HCT116 (cell line): ENCODE data around the gene DCUN1D1. TPM values are rescaled to one million over a fixed set of nuclear protein-coding genes. Genes with fewer than 3 reads are reported as not detected.

Experiments used
- ATAC-seq: fragments of 200-7000 bp; cut with Tn5 transposase; 2 replicates; pipeline ENCODE4 v1.9.1; 2020; ENCODE audit warnings: mild to moderate bottlenecking, moderate library complexity
- BruUV-seq: library from RNA; stranded (reverse); fragments of 400-500 nt; replicated peaks from 2 replicates; lab custom pipeline; 2021; lab: Mats Ljungman, UMichigan
- CTCF ChIA-PET: fragments of 300-600 bp; sonication (Branson Sonifier 250); formaldehyde crosslinking; loops from one replicate; lab custom pipeline; 2021; ENCODE audit warnings: antibody characterized with exemption; lab: Charles Lee
- POLR2A ChIA-PET: fragments of 300-600, 350-600 bp; sonication (Branson Sonifier 250); formaldehyde crosslinking; loops from one replicate; lab custom pipeline; 2021; ENCODE audit warnings: antibody characterized with exemption; lab: Charles Lee
- RAD21 ChIA-PET, 2 experiments: fragments of 300-600 bp; sonication (Branson Sonifier 250); formaldehyde crosslinking; loops; one replicate each; lab custom pipeline; 2023; ENCODE audit warnings: low total read pairs in 2 of 2; ENCODE audit not compliant: uncharacterized antibody in 2 of 2, unreplicated experiment in 2 of 2, low non-redundant PET in 1 of 2; lab: Charles Lee
- DNase-seq: peaks from one replicate; pipeline ENCODE4 v3.0.0-alpha.2; 2010; ENCODE audit warnings: low read depth, low spot score
- H2AFZ ChIP-seq: fragments of 200-600 bp; shearing (Covaris generic), sonication (generic); 2 replicates; pipeline ENCODE4 v1.6.1; 2017; ENCODE audit warnings: low read depth, mixed run types, mixed read lengths, antibody characterized with exemption, low read length; ENCODE audit not compliant: poor library complexity, severe bottlenecking
- H3K27ac ChIP-seq: 2 replicates; pipeline ENCODE4 v1.5.1; 2012; ENCODE audit warnings: low read depth, low read length
- H3K27me3 ChIP-seq: fragments of 200-600 bp; sonication (generic); 2 replicates; pipeline ENCODE4 v1.6.1; 2016; ENCODE audit warnings: mixed run types, low read length, mixed read lengths; ENCODE audit not compliant: insufficient read depth
- H3K36me3 ChIP-seq, 2 experiments: fragments of 200-500 bp in 1 of 2; fragments of 200-600 bp in 1 of 2; sonication (Bioruptor generic) in 1 of 2; sonication (generic) in 1 of 2; 2 replicates each; pipeline versions ENCODE4 v1.5.1 to v1.6.1; 2014 to 2016; ENCODE audit warnings: low read length in 2 of 2, inconsistent platforms in 1 of 2, mixed read lengths in 1 of 2, mixed run types in 1 of 2; ENCODE audit not compliant: insufficient read depth in 2 of 2, control insufficient read depth in 1 of 2
- H3K4me1 ChIP-seq, 2 experiments: fragments of 200-600 bp in 1 of 2; sonication (generic) in 1 of 2; 2 replicates each; pipeline versions ENCODE4 v1.5.1 to v1.6.1; 2012 to 2017; ENCODE audit warnings: low read length in 2 of 2, inconsistent platforms in 1 of 2, mild to moderate bottlenecking in 1 of 2, mixed read lengths in 1 of 2, mixed run types in 1 of 2, moderate library complexity in 1 of 2; ENCODE audit not compliant: insufficient read depth in 2 of 2, control insufficient read depth in 1 of 2
- H3K4me2 ChIP-seq: fragments of 200-600 bp; sonication (generic); 2 replicates; pipeline ENCODE4 v1.6.1; 2017; ENCODE audit warnings: mixed run types, low read length, mixed read lengths
- H3K4me3 ChIP-seq, 2 experiments: fragments of 200-600 bp in 1 of 2; sonication (generic) in 1 of 2; replicated peaks in 1 of 2; 2 replicates each; pipeline ENCODE4 v1.5.1; 2011 to 2016; ENCODE audit warnings: low read length in 2 of 2, control low read depth in 1 of 2, low read depth in 1 of 2, mild to moderate bottlenecking in 1 of 2, mixed read lengths in 1 of 2, mixed run types in 1 of 2
- H3K79me2 ChIP-seq: fragments of 200-600 bp; sonication (generic); 2 replicates; pipeline ENCODE4 v1.6.1; 2017; ENCODE audit warnings: mild to moderate bottlenecking, mixed run types, low read length, moderate library complexity, mixed read lengths; ENCODE audit not compliant: insufficient read depth
- H3K9ac ChIP-seq: fragments of 200-600 bp; sonication (generic); 2 replicates; pipeline ENCODE4 v1.6.1; 2016; ENCODE audit warnings: low read length, mixed read lengths
- H3K9me2 ChIP-seq: fragments of 200-600 bp; sonication (generic), shearing (Covaris generic); 2 replicates; pipeline ENCODE4 v1.6.1; 2017; ENCODE audit warnings: mixed run types, mild to moderate bottlenecking, moderate library complexity; ENCODE audit not compliant: insufficient read depth
- H3K9me3 ChIP-seq, 2 experiments: fragments of 200-500 bp in 1 of 2; fragments of 200-600 bp in 1 of 2; sonication (Bioruptor generic) in 1 of 2; sonication (generic) in 1 of 2; 2 replicates each; pipeline ENCODE4 v1.6.1; 2014 to 2017; ENCODE audit warnings: low read length in 2 of 2, mixed read lengths in 2 of 2, inconsistent platforms in 1 of 2, low read depth in 1 of 2, mild to moderate bottlenecking in 1 of 2, mixed run types in 1 of 2, moderate library complexity in 1 of 2; ENCODE audit not compliant: control insufficient read depth in 1 of 2, insufficient read depth in 1 of 2
- H4K20me1 ChIP-seq: fragments of 200-600 bp; sonication (generic), shearing (Covaris generic); 2 replicates; pipeline ENCODE4 v1.6.1; 2017; ENCODE audit warnings: mixed run types, mild to moderate bottlenecking, moderate library complexity; ENCODE audit not compliant: insufficient read depth
- CEBPB ChIP-seq: IDR thresholded peaks from 2 replicates; pipeline ENCODE4 v1.6.1; 2012; ENCODE audit warnings: low read depth
- EGR1 ChIP-seq: IDR thresholded peaks from 2 replicates; pipeline ENCODE4 v1.6.1; 2012; ENCODE audit warnings: low read depth
- ELF1 ChIP-seq: IDR thresholded peaks from 2 replicates; pipeline ENCODE4 v1.6.1; 2012; ENCODE audit warnings: low read depth, borderline replicate concordance
- EZH2 ChIP-seq: fragments of 200-600 bp; sonication (generic); IDR thresholded peaks from 2 replicates; pipeline ENCODE4 v1.6.1; 2017; ENCODE audit warnings: antibody characterized with exemption, mixed run types
- FOSL1 ChIP-seq: IDR thresholded peaks from 2 replicates; pipeline ENCODE4 v1.6.1; 2012; ENCODE audit warnings: low read depth
- JUND ChIP-seq: IDR thresholded peaks from 2 replicates; pipeline ENCODE4 v1.6.1; 2012
- SP1 ChIP-seq: IDR thresholded peaks from 2 replicates; pipeline ENCODE4 v1.6.1; 2012; ENCODE audit warnings: low read depth
- SRF ChIP-seq: IDR thresholded peaks from 2 replicates; pipeline ENCODE4 v1.6.1; 2012; ENCODE audit warnings: low read depth
- YY1 ChIP-seq: IDR thresholded peaks from 2 replicates; pipeline ENCODE4 v1.6.1; 2011; ENCODE audit warnings: low read length, low read depth, moderate library complexity, mild to moderate bottlenecking; ENCODE audit not compliant: insufficient replicate concordance; ENCODE audit errors: extremely low read depth
- ZFX ChIP-seq: fragments of 450-650 bp; IDR thresholded peaks from 2 replicates; pipeline ENCODE4 v1.6.1; 2017
- ZNF274 ChIP-seq: fragments of 200-500 bp; sonication (Bioruptor generic); IDR thresholded peaks from 2 replicates; pipeline ENCODE4 v1.6.1; 2014; ENCODE audit warnings: mild to moderate bottlenecking, low read depth, low read length, inconsistent platforms
- intact Hi-C: fragments of 100-400 bp; cut with micrococcal nuclease; formaldehyde crosslinking; loops from 2 replicates; pipeline ENCODE4 v1.10.0; 2022
- total RNA-seq: library from RNA; stranded (reverse); gene quantifications from one replicate; pipeline ENCODE4 v1.2.1, GENCODE V29; 2021; ENCODE audit not compliant: unreplicated experiment
- TF ChIP-seq, protein P1 (sequence below): IDR thresholded peaks from 2 replicates; pipeline ENCODE4 v1.6.1; 2012; ENCODE audit warnings: low read depth
- TF ChIP-seq, protein P2 (sequence below): IDR thresholded peaks from 2 replicates; pipeline ENCODE4 v1.6.1; 2012
- TF ChIP-seq, protein P3 (sequence below): IDR thresholded peaks from 2 replicates; pipeline ENCODE4 v1.6.1; 2011; ENCODE audit warnings: mild to moderate bottlenecking, low read length, moderate library complexity; ENCODE audit not compliant: insufficient replicate concordance; ENCODE audit errors: extremely low read depth
- TF ChIP-seq, protein P4 (sequence below), 3 experiments: fragments of 200-600 bp in 1 of 3; sonication (generic) in 1 of 3; IDR thresholded peaks in 2 of 3; conservative IDR thresholded peaks in 1 of 3; 2 replicates each; pipeline ENCODE4 v1.5.1; 2012 to 2017; ENCODE audit warnings: low read depth in 2 of 3, low read length in 2 of 3, antibody characterized with exemption in 1 of 3, borderline replicate concordance in 1 of 3, control low read depth in 1 of 3, mild to moderate bottlenecking in 1 of 3, mixed read lengths in 1 of 3, mixed run types in 1 of 3, moderate library complexity in 1 of 3; ENCODE audit not compliant: insufficient read depth in 1 of 3

DCUN1D1 gene
- total RNA-seq, 1 experiment from 2014 or later: 46.9 TPM

DNA sequence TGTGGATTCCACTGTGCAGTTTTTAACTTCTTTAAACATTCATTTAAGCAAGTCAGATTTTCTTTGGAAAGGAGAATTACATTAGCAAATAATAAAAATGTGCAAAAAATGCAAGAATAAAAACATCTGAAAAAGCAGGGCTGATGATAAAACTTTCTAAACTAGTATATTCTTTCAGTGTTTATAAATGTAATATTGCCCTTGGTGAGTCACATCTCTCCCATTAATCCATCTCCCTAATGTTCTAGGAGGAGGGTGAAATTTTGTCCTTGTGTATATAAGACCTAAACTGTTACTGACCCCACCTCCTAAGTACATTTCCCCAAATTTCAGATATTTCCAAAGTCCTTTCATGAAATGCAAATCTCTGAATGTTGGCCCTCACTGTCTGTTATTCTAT, 28.5 kb upstream of the DCUN1D1 start (continued):
- TF ChIP-seq EGR1: no peak
- no peak for TF ChIP-seq ELF1
- TF ChIP-seq SRF: no peak
- TF ChIP-seq ZNF274: no peak
- TF ChIP-seq ZFX: no peak
- TF ChIP-seq, all 23 proteins: peak for 0

DNA sequence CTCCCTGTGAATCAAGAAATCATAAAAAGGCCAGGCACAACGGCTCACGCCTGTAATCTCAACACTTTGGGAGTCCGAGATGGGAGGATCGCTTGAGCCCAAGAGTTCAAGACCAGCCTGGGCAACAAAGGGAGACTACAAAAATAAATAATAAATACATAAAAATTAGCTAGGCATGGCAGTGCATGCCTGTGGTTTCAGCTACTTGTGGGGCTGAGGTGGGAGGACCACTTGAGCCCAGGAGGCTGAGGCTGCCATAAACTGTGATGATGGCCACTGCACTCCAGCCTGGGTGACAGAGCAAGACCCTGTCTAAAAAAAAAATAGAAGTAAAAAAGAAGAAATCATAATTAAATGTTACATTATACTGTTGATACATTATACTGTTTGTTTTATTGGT, 28.0 kb upstream of the DCUN1D1 start:
- H2AFZ ChIP-seq: no peak overlapping the region
- ChIA-PET CTCF (no interaction called here), POLR2A (no interaction called here), RAD21 (no interaction called here)
- intact Hi-C loops: no loop called here
- no peaks in the 10 kb centered on the region for H3K27me3 ChIP-seq
- H3K9me2 ChIP-seq: no peaks in the 10 kb centered on the region
- no peaks in the 10 kb centered on the region for H3K4me1 ChIP-seq
- H3K9ac ChIP-seq: no peak overlapping the region
- no peak overlapping the region for H3K4me2 ChIP-seq
- ATAC-seq (no peak), DNase-seq (no peak)
- H3K27ac ChIP-seq: no peak overlapping the region
- no peaks in the 10 kb centered on the region for H3K79me2 ChIP-seq
- H3K36me3 ChIP-seq: no peaks in the 10 kb centered on the region
- no TSS peak for BruUV-seq
- H3K9me3 ChIP-seq: no peaks in the 10 kb centered on the region
- no peaks in the 10 kb centered on the region for H4K20me1 ChIP-seq
- no peak overlapping the region for H3K4me3 ChIP-seq
- TF ChIP-seq YY1 (no peak), SRF (no peak), JUND (no peak), ZNF274 (no peak), FOSL1 (no peak), CEBPB (no peak), SP1 (no peak), EZH2 (no peak)
- TF ChIP-seq, protein P1, sequence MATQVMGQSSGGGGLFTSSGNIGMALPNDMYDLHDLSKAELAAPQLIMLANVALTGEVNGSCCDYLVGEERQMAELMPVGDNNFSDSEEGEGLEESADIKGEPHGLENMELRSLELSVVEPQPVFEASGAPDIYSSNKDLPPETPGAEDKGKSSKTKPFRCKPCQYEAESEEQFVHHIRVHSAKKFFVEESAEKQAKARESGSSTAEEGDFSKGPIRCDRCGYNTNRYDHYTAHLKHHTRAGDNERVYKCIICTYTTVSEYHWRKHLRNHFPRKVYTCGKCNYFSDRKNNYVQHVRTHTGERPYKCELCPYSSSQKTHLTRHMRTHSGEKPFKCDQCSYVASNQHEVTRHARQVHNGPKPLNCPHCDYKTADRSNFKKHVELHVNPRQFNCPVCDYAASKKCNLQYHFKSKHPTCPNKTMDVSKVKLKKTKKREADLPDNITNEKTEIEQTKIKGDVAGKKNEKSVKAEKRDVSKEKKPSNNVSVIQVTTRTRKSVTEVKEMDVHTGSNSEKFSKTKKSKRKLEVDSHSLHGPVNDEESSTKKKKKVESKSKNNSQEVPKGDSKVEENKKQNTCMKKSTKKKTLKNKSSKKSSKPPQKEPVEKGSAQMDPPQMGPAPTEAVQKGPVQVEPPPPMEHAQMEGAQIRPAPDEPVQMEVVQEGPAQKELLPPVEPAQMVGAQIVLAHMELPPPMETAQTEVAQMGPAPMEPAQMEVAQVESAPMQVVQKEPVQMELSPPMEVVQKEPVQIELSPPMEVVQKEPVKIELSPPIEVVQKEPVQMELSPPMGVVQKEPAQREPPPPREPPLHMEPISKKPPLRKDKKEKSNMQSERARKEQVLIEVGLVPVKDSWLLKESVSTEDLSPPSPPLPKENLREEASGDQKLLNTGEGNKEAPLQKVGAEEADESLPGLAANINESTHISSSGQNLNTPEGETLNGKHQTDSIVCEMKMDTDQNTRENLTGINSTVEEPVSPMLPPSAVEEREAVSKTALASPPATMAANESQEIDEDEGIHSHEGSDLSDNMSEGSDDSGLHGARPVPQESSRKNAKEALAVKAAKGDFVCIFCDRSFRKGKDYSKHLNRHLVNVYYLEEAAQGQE: no peak
- TF ChIP-seq, protein P2, sequence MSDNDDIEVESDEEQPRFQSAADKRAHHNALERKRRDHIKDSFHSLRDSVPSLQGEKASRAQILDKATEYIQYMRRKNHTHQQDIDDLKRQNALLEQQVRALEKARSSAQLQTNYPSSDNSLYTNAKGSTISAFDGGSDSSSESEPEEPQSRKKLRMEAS: no peak
- TF ChIP-seq, protein P3, sequence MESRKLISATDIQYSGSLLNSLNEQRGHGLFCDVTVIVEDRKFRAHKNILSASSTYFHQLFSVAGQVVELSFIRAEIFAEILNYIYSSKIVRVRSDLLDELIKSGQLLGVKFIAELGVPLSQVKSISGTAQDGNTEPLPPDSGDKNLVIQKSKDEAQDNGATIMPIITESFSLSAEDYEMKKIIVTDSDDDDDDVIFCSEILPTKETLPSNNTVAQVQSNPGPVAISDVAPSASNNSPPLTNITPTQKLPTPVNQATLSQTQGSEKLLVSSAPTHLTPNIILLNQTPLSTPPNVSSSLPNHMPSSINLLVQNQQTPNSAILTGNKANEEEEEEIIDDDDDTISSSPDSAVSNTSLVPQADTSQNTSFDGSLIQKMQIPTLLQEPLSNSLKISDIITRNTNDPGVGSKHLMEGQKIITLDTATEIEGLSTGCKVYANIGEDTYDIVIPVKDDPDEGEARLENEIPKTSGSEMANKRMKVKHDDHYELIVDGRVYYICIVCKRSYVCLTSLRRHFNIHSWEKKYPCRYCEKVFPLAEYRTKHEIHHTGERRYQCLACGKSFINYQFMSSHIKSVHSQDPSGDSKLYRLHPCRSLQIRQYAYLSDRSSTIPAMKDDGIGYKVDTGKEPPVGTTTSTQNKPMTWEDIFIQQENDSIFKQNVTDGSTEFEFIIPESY: no peak
- TF ChIP-seq, protein P4, sequence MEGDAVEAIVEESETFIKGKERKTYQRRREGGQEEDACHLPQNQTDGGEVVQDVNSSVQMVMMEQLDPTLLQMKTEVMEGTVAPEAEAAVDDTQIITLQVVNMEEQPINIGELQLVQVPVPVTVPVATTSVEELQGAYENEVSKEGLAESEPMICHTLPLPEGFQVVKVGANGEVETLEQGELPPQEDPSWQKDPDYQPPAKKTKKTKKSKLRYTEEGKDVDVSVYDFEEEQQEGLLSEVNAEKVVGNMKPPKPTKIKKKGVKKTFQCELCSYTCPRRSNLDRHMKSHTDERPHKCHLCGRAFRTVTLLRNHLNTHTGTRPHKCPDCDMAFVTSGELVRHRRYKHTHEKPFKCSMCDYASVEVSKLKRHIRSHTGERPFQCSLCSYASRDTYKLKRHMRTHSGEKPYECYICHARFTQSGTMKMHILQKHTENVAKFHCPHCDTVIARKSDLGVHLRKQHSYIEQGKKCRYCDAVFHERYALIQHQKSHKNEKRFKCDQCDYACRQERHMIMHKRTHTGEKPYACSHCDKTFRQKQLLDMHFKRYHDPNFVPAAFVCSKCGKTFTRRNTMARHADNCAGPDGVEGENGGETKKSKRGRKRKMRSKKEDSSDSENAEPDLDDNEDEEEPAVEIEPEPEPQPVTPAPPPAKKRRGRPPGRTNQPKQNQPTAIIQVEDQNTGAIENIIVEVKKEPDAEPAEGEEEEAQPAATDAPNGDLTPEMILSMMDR (IDR thresholded peaks at IDR 0.05 in 2 of 3, conservative IDR thresholded peaks at IDR 0.05 in 1 of 3; ENCODE audit: borderline replicate concordance in 1 of 3, insufficient read depth in 1 of 3, low read depth in 2 of 3, low read length in 2 of 3): no peak
- TF ChIP-seq, all 23 proteins: peak for 0
